GM12801 (cell line): ENCODE measurements around the gene ALPL.

ENCODE experiments used
- TF ChIP-seq, protein P1 (sequence below): IDR thresholded peaks from one replicate; pipeline ENCODE4 v1.5.1; 2011; ENCODE audit warnings: control low read depth; ENCODE audit not compliant: insufficient read length; ENCODE audit errors: extremely low read depth

ALPL gene

DNA sequence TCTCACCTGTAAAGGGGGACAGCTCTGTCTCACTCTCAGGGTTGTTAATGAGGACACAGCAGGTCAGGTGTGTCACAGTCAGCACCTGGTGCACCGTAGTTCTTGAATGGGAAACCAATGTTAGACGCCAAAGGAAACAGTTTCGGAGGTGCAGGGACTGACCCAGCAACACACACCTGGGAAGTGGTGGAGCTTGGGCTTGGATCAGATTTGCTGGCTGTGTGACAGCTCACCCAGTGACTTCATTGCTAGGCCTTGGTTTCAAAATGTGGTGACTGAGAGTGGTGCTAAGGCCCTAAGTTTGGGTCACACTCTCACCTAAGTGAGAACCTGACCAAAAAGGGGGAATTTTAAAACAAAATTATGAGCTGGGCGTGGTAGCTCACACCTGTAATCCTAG lies 34.9 kb downstream of the ALPL start:
- TF ChIP-seq, protein P1, sequence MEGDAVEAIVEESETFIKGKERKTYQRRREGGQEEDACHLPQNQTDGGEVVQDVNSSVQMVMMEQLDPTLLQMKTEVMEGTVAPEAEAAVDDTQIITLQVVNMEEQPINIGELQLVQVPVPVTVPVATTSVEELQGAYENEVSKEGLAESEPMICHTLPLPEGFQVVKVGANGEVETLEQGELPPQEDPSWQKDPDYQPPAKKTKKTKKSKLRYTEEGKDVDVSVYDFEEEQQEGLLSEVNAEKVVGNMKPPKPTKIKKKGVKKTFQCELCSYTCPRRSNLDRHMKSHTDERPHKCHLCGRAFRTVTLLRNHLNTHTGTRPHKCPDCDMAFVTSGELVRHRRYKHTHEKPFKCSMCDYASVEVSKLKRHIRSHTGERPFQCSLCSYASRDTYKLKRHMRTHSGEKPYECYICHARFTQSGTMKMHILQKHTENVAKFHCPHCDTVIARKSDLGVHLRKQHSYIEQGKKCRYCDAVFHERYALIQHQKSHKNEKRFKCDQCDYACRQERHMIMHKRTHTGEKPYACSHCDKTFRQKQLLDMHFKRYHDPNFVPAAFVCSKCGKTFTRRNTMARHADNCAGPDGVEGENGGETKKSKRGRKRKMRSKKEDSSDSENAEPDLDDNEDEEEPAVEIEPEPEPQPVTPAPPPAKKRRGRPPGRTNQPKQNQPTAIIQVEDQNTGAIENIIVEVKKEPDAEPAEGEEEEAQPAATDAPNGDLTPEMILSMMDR: no peak

DNA sequence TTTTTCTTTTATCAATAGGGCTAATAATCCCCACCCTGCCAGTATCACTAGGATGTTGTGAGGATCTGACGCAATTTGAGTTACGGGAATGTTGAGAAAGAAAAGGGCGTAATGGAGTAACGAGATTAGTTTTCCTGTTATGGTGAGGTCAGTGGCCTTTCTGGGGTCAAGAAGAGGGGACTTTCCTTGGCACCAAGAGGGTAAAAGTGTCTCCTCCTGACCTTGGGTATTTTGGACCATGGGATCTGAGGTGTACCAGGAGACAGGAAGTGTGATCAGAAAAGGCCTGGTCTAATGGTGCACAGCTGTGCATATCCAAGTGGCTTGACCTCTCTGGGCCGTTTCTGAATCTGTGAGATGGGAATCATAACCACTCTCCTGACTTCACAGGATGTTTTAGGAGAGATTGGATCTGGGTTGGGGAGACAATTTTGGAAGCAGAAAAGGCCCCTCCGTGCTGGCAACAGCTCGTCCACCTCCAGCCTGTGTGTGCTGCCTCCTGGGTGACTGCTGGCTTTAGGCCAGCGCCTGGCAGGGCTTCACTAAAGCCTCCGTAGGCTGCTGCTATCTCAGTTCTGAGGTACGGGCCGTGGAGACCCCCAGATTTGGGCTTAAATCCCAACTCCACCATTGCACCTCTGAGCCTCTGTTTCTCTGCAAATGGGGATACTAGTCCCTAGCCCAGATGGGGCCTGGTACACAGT lies 37.1 kb downstream of the ALPL start:
- TF ChIP-seq, protein P1: no peak

DNA sequence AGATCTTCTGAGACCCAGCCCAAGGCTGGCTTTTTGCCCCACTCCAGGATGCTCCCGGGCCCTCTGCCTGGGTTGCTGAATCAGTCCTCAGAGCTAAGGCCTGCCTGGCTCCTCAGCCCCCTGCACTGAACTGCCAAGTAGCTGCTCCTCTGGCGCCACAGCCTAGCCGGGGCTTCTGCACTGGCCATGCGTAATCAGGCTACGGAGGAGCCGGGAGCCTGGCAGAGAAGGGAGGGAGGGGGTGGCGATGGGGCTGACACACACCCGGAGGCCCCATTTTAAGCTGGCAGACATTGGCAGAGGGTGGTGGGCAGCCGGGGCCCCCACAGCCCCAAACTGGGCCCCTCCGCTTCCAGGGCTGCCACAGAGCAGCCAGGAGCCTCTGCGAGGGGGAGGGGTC lies 38.7 kb downstream of the ALPL start:
- TF ChIP-seq, protein P1: no peak

DNA sequence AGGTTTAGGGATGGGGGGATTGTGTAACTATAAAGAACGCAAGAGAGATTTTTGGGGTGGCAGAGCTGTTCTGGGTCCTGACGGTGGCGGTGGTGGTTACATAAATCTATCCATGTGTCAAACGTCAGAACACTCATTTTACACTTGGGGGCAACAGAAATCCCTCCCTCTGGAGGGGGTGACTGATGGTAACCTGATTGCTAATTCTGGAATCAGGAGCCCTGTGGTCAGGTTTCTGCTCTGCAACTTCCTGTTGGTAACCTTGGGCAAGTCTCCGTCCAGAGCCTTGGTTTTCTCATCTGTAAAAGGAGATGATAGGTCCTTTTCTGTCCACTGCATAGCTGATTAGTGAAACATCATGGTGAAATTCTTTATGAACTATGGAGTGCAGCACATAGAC lies 40.9 kb downstream of the ALPL start:
- TF ChIP-seq, protein P1: no peak

DNA sequence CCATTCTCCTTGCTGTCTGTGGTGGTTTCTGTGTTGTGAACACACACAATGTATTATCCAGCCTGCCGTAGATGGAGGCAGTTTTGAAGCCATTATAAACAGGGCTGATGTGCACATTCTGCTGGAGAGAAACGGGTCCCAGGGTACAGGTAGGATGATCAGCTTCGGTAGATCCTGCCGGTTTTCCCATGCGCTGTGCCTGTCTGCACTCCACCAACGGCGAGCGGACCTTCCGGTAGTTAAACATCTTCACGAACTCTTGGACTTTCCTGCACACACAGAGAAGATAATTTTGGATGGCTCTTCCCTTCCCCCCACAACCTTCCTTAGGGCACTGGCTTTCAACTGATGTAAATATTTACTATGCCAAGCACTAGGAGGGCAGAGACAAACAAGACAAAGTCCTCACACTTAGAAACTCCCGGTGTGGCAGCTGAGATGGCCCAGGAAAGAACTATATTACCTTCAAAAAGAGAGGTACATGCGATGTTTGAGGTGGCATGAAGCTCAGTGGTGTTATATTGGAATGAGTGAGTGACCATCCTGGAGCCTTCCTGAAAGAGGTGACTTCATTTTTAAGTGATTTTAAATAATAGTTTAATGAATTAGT lies 41.7 kb downstream of the ALPL start:
- TF ChIP-seq, protein P1: no peak

DNA sequence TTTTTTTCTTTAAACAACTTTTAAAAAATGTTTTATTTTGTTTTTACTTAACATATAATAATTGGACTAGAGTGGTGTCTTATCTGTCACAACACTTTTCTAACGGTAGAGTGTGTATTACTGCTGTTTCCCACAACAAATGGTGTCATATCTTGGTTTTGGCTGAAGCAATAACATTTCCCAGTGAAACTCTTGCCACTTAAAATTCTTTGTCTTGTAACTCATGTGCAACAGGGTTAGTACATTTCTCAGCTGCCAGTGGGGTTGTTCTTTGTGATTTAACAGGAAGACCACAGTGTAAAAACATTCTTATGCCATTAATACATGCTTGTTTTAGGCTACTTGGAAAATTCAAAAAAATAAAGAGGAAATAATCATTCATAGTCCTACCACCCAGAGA lies 43.5 kb downstream of the ALPL start:
- TF ChIP-seq, protein P1: no peak

DNA sequence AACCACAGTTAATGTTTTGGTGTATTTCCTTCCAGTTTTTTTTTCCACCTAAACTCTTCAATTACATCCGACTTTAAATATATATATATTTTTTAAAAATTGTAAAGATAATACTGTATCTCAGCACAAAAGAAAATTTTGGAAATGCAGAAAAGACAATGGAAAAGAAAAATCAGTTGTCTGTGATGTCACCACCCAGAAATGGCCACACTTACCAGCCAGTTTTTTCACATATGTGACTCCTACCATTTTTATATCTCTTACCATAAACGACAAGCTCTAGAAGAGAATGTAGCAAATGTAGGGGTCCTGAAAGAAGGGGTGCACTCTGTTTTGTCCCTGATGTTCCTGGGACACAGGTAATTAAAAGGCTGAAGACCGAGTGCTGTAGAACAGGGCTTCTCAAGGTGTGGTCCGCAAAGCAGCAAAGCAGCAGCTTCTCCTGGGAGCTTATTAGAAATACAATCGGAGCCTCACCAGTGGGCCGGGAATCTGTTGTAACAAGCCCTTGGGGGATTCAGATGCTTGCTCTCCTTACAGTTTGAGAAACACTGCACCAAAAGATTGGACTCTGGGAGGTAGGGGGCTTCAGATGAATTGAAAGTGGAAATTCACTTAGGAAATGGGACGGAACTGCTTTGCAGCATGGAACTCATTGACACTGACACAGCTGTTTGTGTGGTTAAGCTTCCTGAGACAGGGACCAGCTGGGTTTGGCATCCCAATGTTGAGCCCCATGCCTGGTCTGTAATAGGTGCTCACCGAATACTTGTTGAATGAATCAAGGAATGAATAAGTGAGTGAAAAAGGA lies 44.1 kb downstream of the ALPL start:
- TF ChIP-seq, protein P1: no peak
